Pancreas (tissue), 10 donors: ENCODE measurements around the gene TBCB. TPM values are rescaled to one million over a fixed set of nuclear protein-coding genes. Genes with fewer than 3 reads are reported as not detected.
"Not testable (repeated sequence)": the region's sequence is repeated elsewhere in the genome, so short reads cannot be mapped to it uniquely, and the experiment has no call there.

Experiments
- ATAC-seq, 4 donors: fragments of 200-7000 bp; cut with Tn5 transposase; one replicate each; pipeline versions ENCODE4 v1.8.0 to v1.9.1; 2020; ENCODE audit warnings: mild to moderate bottlenecking in 4 of 4, moderate library complexity in 4 of 4
- DNase-seq, 6 donors: peaks; one replicate each; pipeline ENCODE4 v3.0.0-alpha.2; 2020
- FAIRE-seq: peaks from 2 replicates; lab custom pipeline; 2012; peaks lifted over from hg19 to GRCh38; lab: Jason Lieb, UNC
- H3K27ac ChIP-seq, 4 donors: fragments of 200-600 bp; sonication (generic); 1 replicate in 3 of 4; 2 replicates in 1 of 4; pipeline versions ENCODE4 v1.5.0 to v1.8.0; 2020
- H3K27me3 ChIP-seq, 4 donors: fragments of 200-600 bp; one replicate each; pipeline ENCODE4 v1.8.0; 2021
- H3K36me3 ChIP-seq, 3 donors: fragments of 200-600 bp; sonication (generic) in 1 of 3; one replicate each; pipeline versions ENCODE4 v1.5.0 to v1.8.0; 2020 to 2021
- H3K4me1 ChIP-seq, 3 donors: fragments of 200-600 bp; one replicate each; pipeline ENCODE4 v1.8.0; 2021
- H3K4me3 ChIP-seq, 4 donors: fragments of 200-600 bp; sonication (generic) in 2 of 4; one replicate each; pipeline versions ENCODE4 v1.5.0 to v1.8.0; 2020 to 2021
- H3K9me3 ChIP-seq, 4 donors: fragments of 200-600 bp; one replicate each; pipeline ENCODE4 v1.8.0; 2021
- WGBS, 2 donors: extraction: QIAGEN DNeasy Blood & Tissue Kit; methylation state at CpG; one replicate each; pipeline ENCODE4 v1.1.7; 2013; 5-methylcytosine and 5-hydroxymethylcytosine counted together
- intact Hi-C, 3 donors: fragments of 100-400 bp; cut with DNase I; formaldehyde crosslinking; loops; one replicate each; pipeline versions ENCODE4 v1.11.1 to v1.14.2; 2022
- polyA plus RNA-seq, 2 donors: library from polyadenylated mRNA; stranded (reverse); fragments of 200-250 nt; gene quantifications; one replicate each; pipeline ENCODE4 v1.2.3, GENCODE V29; 2013
- total RNA-seq, 6 donors: library from RNA; stranded (reverse); fragmentation: NEBNext Ultra II Directional in 4 of 6; extraction: Animal tissue kit (Norgen Biotek cat#: 25700) in 4 of 6; gene quantifications; one replicate each; pipeline versions ENCODE4 v1.2.1 to v1.2.4, GENCODE V29; 2021 to 2023
- TF ChIP-seq, protein P1 (sequence below), 4 donors: fragments of 200-600 bp; sonication (generic) in 3 of 4; IDR thresholded peaks; one replicate each; pipeline versions ENCODE4 v1.5.0 to v1.8.0; 2021; ENCODE audit warnings: antibody characterized with exemption in 4 of 4
- donor health status: healthy with polysubstance abuse.
- donor health status: DM: no; HTN: no; CAD: no; lungs with moderate emphysema.
- donor health status: DM: no; HTN: no; CAD: no.
- donor health status: control.
- donor health status: control.
- donor health status: Bipolar disorder and iron deficiency.
- donor health status: DM: yes; HTN: yes; CAD: no.
- donor health status: DM: no; HTN: no; CAD: no.
- donor health status: DM: no; HTN: no; CAD: no.
- donor health status: DM: yes; HTN: yes; CAD: no.

Gene TBCB
- total and polyA plus RNA-seq, 8 donors, result 22.3 to 131 (median 37.5) TPM

DNA sequence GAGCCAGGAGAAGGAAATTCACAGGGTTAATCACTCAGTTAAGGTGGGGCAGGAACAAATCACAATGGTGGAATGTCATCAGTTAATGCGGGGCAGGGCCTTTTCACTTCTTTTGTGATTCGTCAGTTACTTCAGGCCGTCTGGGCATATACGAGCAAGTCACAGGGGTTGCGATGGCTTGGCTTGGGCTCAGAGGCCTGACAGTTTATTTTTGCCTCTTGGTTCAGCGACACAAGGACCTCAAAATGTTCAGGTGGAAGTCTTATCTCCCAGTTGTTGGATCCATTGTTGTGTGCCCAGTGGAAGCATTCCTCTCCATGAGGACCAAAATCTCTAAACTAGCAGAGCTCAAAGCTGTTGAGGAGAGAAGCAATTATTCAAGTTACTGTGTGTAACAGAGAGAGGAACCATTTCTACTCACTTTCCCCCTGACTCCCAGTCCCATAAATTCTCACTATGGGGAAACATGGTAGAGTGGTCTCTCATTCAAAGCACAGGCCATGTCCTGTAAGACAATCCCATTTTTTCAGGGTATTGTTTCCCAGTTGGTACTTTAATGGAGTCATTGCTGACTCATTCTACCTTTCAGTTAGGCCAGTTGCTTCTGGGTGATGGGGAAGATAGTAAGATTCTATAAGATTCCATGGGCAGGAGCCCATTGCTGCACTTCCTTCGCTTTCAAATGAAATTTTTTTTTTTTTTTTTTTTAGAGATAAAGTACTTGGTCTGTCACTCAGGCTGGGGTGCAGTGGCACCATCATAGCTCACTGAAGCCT is 45.7 kb downstream of the TBCB start:
- intact Hi-C loops, result no loop called here

DNA sequence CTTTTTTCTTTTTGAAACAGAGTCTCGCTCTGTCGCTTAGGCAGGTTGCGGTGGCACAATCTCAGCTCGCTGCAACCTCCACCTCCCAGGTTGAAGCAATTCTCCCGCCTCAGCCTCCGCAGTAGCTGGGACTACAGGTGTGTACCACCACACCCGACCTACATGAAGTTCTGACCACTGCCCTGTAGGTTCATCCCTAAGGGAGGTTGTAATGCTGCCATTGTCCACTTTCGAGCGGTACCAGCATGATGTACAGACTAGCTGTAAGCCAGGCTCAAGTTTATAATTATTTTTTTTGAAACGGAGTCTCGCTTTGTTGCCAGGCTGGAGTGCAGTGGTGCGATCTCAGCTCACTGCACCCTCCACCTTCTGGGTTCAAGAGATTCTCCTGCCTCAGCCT is 48.5 kb downstream of the TBCB start:
- FAIRE-seq (no peak), ATAC-seq (no peak), DNase-seq (no peak)
- no peaks in the 10 kb centered on the region for H3K27me3 ChIP-seq
- no peak overlapping the region for H3K4me3 ChIP-seq
- H3K4me1 ChIP-seq, result no peaks in the 10 kb centered on the region
- H3K9me3 ChIP-seq, result no peaks in the 10 kb centered on the region
- intact Hi-C loops, result no loop called here
- TF ChIP-seq, protein P1, sequence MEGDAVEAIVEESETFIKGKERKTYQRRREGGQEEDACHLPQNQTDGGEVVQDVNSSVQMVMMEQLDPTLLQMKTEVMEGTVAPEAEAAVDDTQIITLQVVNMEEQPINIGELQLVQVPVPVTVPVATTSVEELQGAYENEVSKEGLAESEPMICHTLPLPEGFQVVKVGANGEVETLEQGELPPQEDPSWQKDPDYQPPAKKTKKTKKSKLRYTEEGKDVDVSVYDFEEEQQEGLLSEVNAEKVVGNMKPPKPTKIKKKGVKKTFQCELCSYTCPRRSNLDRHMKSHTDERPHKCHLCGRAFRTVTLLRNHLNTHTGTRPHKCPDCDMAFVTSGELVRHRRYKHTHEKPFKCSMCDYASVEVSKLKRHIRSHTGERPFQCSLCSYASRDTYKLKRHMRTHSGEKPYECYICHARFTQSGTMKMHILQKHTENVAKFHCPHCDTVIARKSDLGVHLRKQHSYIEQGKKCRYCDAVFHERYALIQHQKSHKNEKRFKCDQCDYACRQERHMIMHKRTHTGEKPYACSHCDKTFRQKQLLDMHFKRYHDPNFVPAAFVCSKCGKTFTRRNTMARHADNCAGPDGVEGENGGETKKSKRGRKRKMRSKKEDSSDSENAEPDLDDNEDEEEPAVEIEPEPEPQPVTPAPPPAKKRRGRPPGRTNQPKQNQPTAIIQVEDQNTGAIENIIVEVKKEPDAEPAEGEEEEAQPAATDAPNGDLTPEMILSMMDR (IDR thresholded peaks at IDR 0.05), result no peak
- no peaks in the 10 kb centered on the region for H3K36me3 ChIP-seq
- no peak overlapping the region for H3K27ac ChIP-seq
- WGBS, 2 donors, result 94% methylated on average over 12 of the region's 12 CpGs

More for the DNA sequence above, 45.7 kb downstream of the TBCB start:
- FAIRE-seq, result no peak
- ATAC-seq, result no peak
- DNase-seq, result no peak
- H3K36me3 ChIP-seq, result no peaks in the 10 kb centered on the region
- 90% methylated on average over 7 of the region's 7 CpGs for WGBS, 2 donors
- H3K27me3 ChIP-seq, result no peaks in the 10 kb centered on the region
- H3K4me3 ChIP-seq, result no peak overlapping the region
- H3K4me1 ChIP-seq, result no peaks in the 10 kb centered on the region
- H3K27ac ChIP-seq, result no peak overlapping the region
- TF ChIP-seq, protein P1 (IDR thresholded peaks at IDR 0.05), result no peak
- no peaks in the 10 kb centered on the region for H3K9me3 ChIP-seq

GRCh38 chr19:36169084-36169760 is 54.0 kb downstream of the TBCB start:
- no peak for FAIRE-seq
- 35 to 37% methylated on average over 9 of the region's 9 CpGs for WGBS, 2 donors
- no peak overlapping the region for H3K4me3 ChIP-seq
- ATAC-seq, result peak in 3 of 4 donors; percentile 44 to 54 (median 50)
- DNase-seq, result peak in 1 of 6 donors; percentile 17
- no peaks in the 10 kb centered on the region for H3K9me3 ChIP-seq
- no peaks in the 10 kb centered on the region for H3K27me3 ChIP-seq
- intact Hi-C loops, result loop anchor here in 1 of 3 donors (5.0 kb wide), 1 partner anchor 42 kb away; no protein-coding TSS in a partner anchor
- no peaks in the 10 kb centered on the region for H3K36me3 ChIP-seq
- peaks cover 0 to 5% (median 0%) of the 10 kb centered on the region in 3 donors for H3K4me1 ChIP-seq
- peak overlapping the region in 3 of 4 donors; percentile 14 to 66 (median 65) for H3K27ac ChIP-seq
- TF ChIP-seq, protein P1 (IDR thresholded peaks at IDR 0.05), result no peak

GRCh38 chr19:36172852-36173251 is 57.6 kb downstream of the TBCB start:
- intact Hi-C loops, result loop anchor here in 1 of 3 donors (5.0 kb wide), 1 partner anchor 46 kb away; no protein-coding TSS in a partner anchor
- no peak overlapping the region for H3K27ac ChIP-seq
- H3K27me3 ChIP-seq, result no peaks in the 10 kb centered on the region
- ATAC-seq (no peak), FAIRE-seq (no peak), DNase-seq (no peak)
- no peak overlapping the region for H3K4me3 ChIP-seq
- no peaks in the 10 kb centered on the region for H3K9me3 ChIP-seq
- no peaks in the 10 kb centered on the region for H3K36me3 ChIP-seq
- peaks cover 0 to 5% (median 0%) of the 10 kb centered on the region in 3 donors for H3K4me1 ChIP-seq
- WGBS, 2 donors, result 69 to 83% methylated on average over 5 of the region's 5 CpGs
- TF ChIP-seq, protein P1 (IDR thresholded peaks at IDR 0.05), result no peak

DNA sequence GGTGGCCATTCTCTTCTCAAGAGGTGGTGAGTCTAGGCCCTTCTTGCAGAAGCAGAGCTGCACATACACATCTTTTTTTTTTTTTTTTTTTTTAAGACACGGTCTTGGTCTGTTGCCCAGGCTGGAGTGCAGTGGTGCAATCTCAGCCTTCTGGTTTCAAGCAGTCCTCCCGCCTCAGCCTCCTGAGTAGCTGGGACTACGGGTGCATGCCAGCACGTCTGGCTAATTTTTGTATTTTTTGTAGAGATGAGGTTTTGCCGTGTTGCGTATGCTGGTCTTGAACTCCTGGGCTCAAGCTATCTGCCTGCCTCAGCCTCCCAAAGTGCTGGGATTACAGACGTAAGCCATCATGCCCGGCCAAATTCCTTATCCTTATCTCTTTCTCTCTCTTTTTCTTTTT is 58.6 kb downstream of the TBCB start:
- H3K27ac ChIP-seq, H3K27me3 ChIP-seq, ATAC-seq, H3K4me3 ChIP-seq, H3K36me3 ChIP-seq, H3K4me1 ChIP-seq, H3K9me3 ChIP-seq, FAIRE-seq, DNase-seq: not testable (repeated sequence)
- intact Hi-C loops, result loop anchor here in 1 of 3 donors (5.0 kb wide), 1 partner anchor 47 kb away; no protein-coding TSS in a partner anchor
- 66 to 72% methylated on average over 7 to 8 of the region's 8 CpGs for WGBS, 2 donors

Other genes starting within 250 kb of the TBCB start
- 10 to 100 TPM; 39.2 to 71.8 (median 47.1) TPM for gene APLP1, start 246.9 kb upstream of the TBCB start, total RNA-seq
- gene APLP1, start 246.9 kb upstream of the TBCB start, polyA plus RNA-seq, result 100 to 1,000 TPM; 100 to 154 TPM
- 10 to 100 TPM in 1 of 6 donors, 1 to 10 TPM in 5; 3.1 to 10.4 (median 4.2) TPM for gene NFKBID, start 214.9 kb upstream of the TBCB start, total RNA-seq
- 10 to 100 TPM; 15.7 to 16.7 TPM for gene NFKBID, start 214.9 kb upstream of the TBCB start, polyA plus RNA-seq
- gene HCST, start 212.9 kb upstream of the TBCB start, total RNA-seq, result 1 to 10 TPM in 4 of 6 donors, under 1 TPM in 2; 0.46 to 7.4 (median 1.7) TPM
- gene HCST, start 212.9 kb upstream of the TBCB start, polyA plus RNA-seq, result 10 to 100 TPM in 1 of 2 donors, 1 to 10 TPM in 1; 2.3 to 10.2 TPM
- 10 to 100 TPM in 3 of 6 donors, 1 to 10 TPM in 3; 2.5 to 73.8 (median 11.0) TPM for gene TYROBP, start 207.2 kb upstream of the TBCB start, total RNA-seq
- 10 to 100 TPM; 17.4 to 22.8 TPM for gene TYROBP, start 207.2 kb upstream of the TBCB start, polyA plus RNA-seq
- gene LRFN3, start 179.1 kb upstream of the TBCB start, total RNA-seq, result 1 to 10 TPM; 4.9 to 9.8 (median 6.2) TPM
- gene LRFN3, start 179.1 kb upstream of the TBCB start, polyA plus RNA-seq, result 1 to 10 TPM; 6.7 to 7.6 TPM
- gene SDHAF1, start 120.3 kb upstream of the TBCB start, total RNA-seq, result 10 to 100 TPM in 5 of 6 donors, 1 to 10 TPM in 1; 8.7 to 16.6 (median 10.8) TPM
- 10 to 100 TPM; 15.8 to 21.0 TPM for gene SDHAF1, start 120.3 kb upstream of the TBCB start, polyA plus RNA-seq
- 1 to 10 TPM; 2.6 to 5.9 (median 4.3) TPM for gene SYNE4, start 106.7 kb upstream of the TBCB start, total RNA-seq
- gene SYNE4, start 106.7 kb upstream of the TBCB start, polyA plus RNA-seq, result 10 to 100 TPM in 1 of 2 donors, 1 to 10 TPM in 1; 7.3 to 14.3 TPM
- 10 to 100 TPM in 1 of 6 donors, 1 to 10 TPM in 5; 2.6 to 10.9 (median 4.9) TPM for gene ALKBH6, start 101.3 kb upstream of the TBCB start, total RNA-seq
- 10 to 100 TPM; 15.4 to 22.8 TPM for gene ALKBH6, start 101.3 kb upstream of the TBCB start, polyA plus RNA-seq
- gene CLIP3, start 82.6 kb upstream of the TBCB start, total RNA-seq, result 1 to 10 TPM; 1.2 to 5.7 (median 2.5) TPM
- 1 to 10 TPM; 3.0 to 9.1 TPM for gene CLIP3, start 82.6 kb upstream of the TBCB start, polyA plus RNA-seq
- gene THAP8, start 61.2 kb upstream of the TBCB start, total RNA-seq, result 1 to 10 TPM in 5 of 6 donors, under 1 TPM in 1; 0.88 to 2.7 (median 1.8) TPM
- 1 to 10 TPM; 3.0 to 3.2 TPM for gene THAP8, start 61.2 kb upstream of the TBCB start, polyA plus RNA-seq
- under 1 TPM; 0.12 to 0.47 (median 0.26) TPM for gene WDR62, start 60.6 kb upstream of the TBCB start, total RNA-seq
- under 1 TPM; 0.42 to 0.49 TPM for gene WDR62, start 60.6 kb upstream of the TBCB start, polyA plus RNA-seq
- gene OVOL3, start 4.3 kb upstream of the TBCB start, total RNA-seq, result not detected
- not detected for gene OVOL3, start 4.3 kb upstream of the TBCB start, polyA plus RNA-seq
- gene POLR2I, start 593 bp upstream of the TBCB start, total RNA-seq, result 10 to 100 TPM; 29.8 to 40.6 (median 35.3) TPM
- 10 to 100 TPM; 45.7 to 58.0 TPM for gene POLR2I, start 593 bp upstream of the TBCB start, polyA plus RNA-seq
- 100 to 1,000 TPM; 124 to 273 (median 175) TPM for gene CAPNS1, start 24.6 kb downstream of the TBCB start, total RNA-seq
- 100 to 1,000 TPM; 260 to 271 TPM for gene CAPNS1, start 24.6 kb downstream of the TBCB start, polyA plus RNA-seq
- 10 to 100 TPM in 5 of 6 donors, 1 to 10 TPM in 1; 4.1 to 25.3 (median 15.1) TPM for gene COX7A1, start 37.0 kb downstream of the TBCB start, total RNA-seq
- 10 to 100 TPM; 13.6 to 31.0 TPM for gene COX7A1, start 37.0 kb downstream of the TBCB start, polyA plus RNA-seq
- gene ZNF565, start 99.2 kb downstream of the TBCB start, total RNA-seq, result 1 to 10 TPM; 2.1 to 3.5 (median 2.6) TPM
- 1 to 10 TPM; 2.4 to 2.8 TPM for gene ZNF565, start 99.2 kb downstream of the TBCB start, polyA plus RNA-seq
- 10 to 100 TPM; 15.0 to 35.2 (median 23.1) TPM for gene ZNF146, start 99.6 kb downstream of the TBCB start, total RNA-seq
- gene ZNF146, start 99.6 kb downstream of the TBCB start, polyA plus RNA-seq, result 10 to 100 TPM in 1 of 2 donors, 1 to 10 TPM in 1; 9.3 to 18.6 TPM